DMS 273 (cell line): Measurements from ENCODE around the gene CYCS.
A peak's percentile ranks its signal among the peaks of the same experiment; 100 is the strongest.

Source experiments
- DNase-seq: peaks from one replicate; lab custom pipeline; 2025; ENCODE audit not compliant: unreplicated experiment; lab: John Stamatoyannopoulos, UW

Gene CYCS

DNA sequence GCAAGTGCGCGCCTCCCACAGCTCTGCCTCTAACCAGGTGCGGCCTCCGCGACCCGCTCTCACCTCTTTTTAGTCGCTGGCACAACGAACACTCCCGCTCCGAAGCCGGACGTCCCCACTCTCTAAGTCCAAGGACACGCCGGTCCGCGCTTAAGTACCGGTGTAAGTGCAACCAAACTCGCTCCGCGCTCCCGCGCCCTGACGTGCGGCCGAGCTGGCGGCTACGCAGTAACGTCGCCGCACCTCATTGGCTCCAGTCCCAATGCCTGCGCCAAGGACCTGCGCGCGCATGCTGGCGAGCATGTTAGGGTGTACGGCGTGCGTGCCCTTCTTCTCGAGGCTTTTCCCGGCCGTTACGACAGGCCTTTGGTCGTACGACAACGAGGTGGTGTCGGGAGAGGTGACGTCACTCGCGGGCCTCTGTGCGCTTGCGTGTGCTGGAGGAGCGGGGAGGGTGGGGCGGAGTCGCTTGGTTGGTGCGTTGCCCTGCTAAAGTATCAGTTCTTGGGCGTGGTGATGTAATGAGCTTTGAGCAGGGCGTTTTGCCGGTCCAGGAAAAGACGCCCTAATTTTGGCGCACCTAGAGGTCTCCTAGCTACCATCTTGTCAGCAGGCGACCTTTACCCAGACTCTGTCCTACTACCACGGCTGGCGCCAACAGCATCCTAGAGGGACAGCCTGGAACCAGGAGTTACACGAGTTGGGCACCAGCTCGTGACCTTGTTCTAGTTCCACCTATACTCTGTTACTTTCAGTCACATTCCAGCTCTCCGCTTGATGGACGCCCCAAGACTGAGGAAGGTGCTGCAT is at the start of gene CYCS:
Gene CYCS (minus strand): TSS at position 124 of the 810 bp plus-strand sequence. CDS start 1,141 bp downstream, outside the sequence.
- DNase-seq = peak; percentile 100

DNA sequence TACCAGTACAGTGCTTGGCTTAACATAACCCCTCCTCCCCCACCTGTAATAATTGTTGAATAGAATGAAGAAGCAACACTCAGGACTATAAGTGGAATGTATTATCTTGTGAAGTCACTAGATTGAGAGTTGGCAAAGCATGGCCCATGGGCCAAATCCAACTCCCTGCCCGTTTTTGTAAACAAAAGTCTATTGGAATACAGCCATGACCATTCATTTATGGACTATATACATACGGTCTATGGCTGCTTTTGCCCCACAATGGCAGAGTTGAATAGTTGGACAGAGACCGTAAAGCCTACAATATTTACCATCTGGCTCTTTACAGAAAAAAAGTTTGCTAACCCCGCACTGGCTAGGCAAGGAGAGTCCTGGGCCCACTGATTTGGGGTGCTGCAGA is 48.1 kb upstream of the CYCS start:
- DNase-seq = no peak

DNA sequence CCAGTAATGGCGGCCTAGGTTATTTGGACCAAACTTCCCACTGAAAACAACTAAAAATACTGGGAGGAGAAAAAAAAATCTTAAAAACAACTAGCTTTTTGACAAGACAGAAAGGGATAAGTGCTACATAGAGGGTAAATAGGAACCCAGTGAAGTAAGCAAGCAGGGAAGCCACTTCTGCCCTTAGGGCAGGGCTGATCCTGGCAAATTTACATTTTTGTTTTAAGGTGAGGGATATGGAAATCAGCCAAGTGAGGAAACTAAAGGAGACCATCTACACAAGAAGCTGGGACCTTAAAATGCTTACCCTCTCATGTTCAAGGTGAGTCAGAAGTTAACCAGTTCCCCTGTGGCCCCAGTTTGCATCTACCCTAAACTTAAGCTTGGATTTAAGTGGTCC is 46.5 kb upstream of the CYCS start:
- DNase-seq = no peak

DNA sequence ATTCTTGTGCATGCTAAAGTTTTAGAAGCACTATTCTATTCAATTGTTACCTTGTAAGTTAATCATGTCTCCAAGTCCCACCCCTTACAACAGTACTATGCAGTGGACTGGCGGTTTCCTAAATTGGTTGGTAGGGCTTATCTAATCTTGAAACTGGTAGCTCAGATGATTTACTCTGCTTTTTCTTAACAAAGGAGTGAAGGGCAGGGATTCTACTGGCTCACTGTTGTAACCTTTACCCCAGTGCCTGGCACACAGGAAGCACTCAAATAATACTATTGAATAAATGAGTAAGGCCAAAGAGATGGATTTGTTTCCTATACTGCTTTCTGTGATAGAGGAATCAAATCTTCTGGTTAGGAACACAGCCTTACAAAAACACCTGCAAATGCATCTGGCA is 46.0 kb upstream of the CYCS start:
- no peak for DNase-seq

DNA sequence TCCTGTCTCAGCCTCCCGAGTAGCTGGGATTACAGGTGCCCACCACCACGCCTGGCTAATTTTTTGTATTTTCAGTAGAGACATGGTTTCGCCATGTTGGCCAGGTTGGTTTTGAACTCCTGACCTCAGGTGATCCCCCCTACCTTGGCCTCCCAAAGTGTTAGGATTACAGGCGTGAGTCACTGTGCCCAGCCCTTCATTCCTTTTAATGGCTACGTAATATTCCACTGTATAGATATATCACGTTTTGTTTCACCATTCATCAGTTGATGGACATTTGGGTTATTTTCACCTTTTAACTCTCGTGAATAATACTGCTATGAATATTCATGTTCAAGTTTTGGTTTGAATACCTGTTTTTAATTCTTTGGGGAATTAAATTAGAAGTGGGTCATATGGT is 44.6 kb upstream of the CYCS start:
- no peak for DNase-seq

DNA sequence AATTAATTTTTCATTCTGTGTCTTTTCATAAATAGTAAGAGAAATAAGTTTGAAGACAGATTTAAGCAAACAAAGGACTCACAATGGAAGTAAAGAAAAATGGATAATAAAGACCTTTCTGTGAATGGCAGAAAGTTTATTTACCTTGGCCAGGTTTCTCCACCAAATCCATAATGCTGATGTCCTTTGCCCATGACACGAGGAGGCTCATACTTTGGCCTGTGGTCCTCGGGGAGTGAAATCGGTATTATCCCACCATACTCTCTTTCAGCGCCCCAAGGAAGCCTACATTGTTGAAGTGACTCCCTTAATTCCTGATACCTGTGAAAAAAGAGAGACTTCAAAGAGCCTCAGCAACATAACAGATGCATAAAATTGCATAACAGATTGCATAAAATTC is 43.1 kb upstream of the CYCS start:
- DNase-seq = no peak

DNA sequence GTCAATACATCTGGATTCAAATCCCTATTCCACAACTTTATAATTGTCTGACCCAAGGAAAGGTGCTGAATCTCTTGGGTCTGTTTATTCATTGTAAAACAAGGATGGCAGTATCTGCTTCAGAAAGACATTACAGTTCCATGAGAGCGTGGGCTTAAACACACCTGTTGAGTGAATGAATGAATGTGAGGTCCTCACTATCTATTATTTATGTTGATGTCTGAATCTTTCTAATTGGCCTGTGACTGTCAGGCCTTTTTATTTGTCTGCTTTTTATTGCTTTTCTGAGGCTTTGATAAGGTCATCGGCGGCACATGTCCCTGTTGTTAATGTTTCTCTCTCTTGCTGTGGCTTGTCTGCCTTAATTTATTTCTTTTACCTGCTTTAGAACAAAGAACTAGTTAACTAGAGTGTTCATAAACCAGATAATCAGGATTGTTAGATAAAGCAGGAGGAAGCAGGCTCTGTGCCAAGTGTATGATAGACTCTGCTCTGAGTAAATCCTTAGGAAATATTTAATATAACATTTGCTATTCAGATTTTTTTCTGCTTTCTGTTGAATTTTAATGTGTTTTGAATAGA is 42.3 kb upstream of the CYCS start:
- DNase-seq = no peak

DNA sequence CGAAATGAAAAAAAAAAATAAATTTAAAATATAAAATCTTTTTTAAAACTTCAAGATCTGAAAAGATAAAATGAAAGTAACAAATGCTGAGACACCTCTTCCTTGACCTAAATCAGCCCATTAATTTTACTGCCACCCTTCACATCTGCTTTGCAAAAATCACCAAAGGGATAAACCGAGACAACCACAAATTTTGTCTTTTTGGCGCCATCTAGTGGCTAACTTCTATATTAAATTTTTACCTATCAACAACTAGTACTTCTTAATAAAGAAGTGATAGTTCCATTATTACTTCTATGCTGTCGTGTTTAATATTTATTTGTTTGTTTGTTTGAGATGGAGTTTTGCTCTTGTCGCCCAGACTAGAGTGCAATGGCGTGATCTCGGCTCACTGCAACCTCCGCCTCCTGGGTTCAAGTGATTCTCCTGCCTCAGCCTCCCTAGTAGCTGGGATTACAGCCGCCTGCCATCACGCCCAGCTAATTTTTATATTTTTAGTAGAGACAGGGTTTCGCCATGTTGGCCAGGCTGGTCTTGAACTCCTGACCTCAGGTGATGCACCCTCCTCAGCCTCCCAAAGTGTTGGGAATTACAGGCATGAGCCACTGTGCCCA is 35.0 kb upstream of the CYCS start:
- DNase-seq = peak; percentile 83

DNA sequence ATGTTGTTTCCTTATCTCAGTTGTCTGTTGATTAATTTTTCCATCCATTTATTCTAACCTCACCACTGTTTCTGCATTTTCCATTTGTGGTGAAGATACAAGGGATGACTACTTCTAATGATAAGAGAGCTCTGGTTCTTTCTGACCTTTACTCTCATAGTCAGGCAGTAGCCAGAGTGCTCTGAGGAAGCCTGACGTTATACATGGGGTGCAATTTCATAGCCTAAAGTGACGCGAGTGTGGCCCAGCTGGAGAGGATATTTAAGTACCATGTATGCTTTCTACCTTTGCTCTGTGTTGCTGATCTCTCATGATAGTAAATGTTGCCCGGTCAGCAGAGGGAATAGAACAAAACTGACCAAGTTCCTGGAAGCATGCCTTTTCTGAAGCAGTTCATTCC is 33.9 kb upstream of the CYCS start:
- DNase-seq = no peak

DNA sequence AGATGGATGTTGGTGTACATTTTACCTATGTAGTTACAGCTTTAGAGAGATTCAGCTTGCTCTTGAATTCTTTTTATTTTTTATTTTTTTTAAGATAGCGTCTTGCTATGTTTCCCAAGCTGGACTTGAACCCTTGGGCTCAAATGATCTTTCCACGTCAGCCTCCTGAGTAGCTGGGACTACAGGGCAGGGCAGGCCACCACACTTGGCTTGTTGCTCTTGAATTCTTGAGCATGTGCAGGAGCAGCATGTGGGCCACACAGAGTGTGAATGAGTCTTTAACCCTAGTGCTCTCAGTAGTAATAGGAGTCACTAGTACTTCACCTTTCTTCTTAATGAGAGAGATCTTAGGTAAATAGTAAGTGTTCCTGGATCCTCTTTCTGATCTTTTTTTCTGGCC is 26.7 kb upstream of the CYCS start:
- no peak for DNase-seq

DNA sequence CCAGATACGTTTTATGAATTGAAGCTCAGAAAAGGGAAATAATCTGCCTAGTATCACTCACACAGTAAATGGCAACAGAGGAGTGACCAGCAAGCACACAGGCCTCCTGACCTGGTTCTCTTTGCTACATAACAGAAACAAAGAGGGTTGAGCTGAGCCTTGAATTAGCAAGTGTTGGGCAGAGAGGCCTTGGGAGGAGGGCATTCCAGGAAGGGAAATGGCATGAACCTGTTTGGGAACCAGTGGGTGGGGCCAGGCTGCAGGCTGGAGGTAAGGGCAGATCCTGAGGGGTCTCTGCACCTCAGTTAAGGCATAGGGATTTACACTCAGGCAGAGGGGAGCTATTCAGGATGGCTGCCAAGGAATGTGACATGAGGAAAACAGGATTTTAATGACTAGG is 24.8 kb upstream of the CYCS start:
- DNase-seq = no peak

DNA sequence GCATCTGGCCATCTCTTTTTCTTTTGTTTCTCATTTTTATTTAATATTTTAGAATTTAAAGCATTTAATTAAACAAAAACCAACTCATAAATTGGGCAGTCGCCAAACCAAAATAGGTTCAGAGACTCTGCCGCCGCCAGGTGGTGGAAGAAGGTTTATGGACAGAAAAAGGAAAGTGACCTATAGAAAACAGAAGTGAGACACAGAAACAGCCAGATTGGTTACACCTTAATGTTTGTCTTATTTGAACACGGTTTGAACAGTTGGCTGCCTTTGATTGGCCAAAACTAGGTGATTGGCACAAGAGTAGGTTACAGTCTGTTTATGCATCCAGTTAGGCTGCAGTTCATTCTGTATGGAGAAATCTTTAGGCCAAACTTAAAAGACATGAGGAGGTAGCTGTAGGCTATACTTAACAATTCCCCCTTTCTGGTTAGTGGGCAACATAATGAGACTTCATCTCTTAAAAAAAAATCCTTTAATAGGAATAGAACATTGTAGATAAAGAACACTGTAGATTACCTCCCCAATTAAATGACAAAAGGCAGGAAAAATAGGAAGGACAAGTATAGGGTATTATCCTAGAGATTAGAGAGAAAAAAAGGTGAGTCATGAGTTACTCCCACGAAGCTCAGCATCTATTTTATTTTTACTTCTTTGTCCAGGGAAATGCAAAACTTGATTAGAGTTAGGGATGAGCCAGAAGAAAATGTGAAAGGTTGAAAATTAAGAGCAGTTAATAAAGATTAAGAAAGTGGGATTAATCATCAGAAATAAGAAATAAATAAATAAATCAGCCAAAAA is 23.9 kb upstream of the CYCS start:
- peak; percentile 17 for DNase-seq

DNA sequence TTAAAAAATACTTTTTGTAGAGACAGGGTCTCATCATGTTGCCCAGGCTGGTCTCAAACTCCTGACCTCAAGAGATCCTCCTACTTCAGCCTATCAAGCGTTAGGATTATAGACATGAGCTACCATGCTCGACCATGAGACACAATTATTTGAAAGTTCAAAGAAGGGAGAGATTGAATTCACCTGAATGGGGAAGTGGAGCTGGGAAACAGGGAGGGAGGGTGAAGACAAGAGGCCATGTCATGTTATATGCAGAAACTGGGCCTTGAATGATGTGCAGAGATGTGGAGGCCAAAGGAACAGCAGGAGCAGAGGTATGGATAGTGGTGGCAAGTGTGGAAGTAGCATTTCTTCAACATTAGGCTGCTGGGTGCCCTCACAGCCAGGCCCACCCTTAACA is 18.7 kb upstream of the CYCS start:
- no peak for DNase-seq

DNA sequence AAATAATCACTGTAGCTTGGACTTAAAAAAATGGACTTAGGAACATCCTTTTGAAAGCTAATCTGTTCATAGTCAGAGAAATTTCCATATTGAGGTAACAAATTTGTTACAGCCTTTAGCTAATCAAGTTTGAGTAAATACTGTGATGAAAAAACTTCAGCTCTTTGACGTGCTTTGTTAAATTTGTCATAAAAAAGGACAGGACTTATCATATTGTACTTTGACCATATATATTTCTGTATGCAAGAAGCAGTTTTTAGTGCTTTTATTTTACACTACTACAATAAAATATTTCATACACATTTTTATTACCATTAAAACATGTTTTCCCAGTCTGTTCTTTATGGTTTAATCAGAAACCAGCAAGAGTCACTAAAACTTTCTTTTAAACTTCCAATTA is 14.5 kb upstream of the CYCS start:
- no peak for DNase-seq

DNA sequence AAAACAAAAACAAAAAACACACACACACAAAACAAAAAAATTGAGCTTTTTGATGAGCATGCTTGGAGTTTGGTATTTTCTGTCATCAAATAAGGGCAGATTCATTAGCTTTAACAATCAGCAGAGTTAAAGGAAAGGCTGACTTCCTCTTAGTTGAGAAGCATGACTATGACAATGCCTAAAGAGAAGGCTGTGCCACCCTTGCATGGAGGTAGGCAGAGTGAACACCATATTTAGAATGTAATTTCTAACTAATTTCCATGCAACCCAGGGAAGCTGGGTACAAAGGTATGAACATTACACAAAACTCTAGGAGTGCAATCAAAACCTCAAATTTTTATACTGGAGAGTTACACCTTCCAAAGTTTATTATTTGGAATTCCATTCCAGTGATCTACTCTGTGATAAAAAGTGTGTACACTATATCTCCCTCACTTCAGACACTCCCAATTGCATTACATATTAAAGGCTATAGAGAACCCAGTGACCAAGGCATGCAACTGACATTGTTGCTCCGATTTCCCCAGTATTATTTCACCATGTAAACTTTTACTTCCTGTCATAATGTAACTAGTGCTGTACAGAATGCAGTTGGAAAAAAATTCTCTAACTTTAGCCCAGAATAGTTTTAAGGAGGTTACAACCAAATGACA is 9.4 kb upstream of the CYCS start:
- DNase-seq = no peak

DNA sequence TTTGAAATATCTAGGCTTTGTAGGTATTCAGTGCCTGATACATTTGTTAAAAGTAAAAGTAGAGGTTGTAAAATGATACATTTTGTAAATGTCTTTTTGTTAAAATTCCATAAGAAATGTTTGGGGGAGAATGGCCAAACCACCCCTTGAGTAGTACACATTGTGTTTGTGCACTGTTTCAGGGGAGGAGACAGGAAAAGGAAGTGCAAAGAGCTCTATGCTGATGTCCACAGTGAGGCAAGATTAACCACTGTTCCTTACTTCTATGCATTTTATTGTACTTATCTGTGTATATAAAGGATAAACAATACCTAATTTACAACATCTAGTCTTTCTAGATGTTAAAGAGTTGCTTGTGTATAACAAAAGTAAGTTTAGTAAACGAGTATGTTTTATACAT is 7.4 kb upstream of the CYCS start:
- DNase-seq = no peak

DNA sequence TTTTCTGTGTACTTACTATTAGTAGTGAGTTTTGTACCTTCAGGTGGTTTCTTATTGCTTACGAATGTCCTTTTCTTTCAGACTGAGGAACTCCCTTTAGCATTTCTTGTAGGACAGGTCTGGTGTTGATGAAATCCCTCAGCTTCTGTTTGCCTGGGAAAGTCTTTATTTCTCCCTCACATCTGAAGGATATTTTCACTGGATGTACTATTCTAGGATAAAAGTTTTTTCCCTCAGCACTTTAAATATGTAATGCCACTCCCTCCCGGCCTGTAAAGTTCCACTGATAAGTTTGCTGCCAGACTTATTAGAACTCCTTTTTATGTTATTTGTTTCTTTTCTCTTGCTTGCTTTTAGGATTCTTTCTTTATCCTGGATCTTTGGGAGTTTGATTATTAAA is 1.7 kb upstream of the CYCS start:
- DNase-seq = no peak

DNA sequence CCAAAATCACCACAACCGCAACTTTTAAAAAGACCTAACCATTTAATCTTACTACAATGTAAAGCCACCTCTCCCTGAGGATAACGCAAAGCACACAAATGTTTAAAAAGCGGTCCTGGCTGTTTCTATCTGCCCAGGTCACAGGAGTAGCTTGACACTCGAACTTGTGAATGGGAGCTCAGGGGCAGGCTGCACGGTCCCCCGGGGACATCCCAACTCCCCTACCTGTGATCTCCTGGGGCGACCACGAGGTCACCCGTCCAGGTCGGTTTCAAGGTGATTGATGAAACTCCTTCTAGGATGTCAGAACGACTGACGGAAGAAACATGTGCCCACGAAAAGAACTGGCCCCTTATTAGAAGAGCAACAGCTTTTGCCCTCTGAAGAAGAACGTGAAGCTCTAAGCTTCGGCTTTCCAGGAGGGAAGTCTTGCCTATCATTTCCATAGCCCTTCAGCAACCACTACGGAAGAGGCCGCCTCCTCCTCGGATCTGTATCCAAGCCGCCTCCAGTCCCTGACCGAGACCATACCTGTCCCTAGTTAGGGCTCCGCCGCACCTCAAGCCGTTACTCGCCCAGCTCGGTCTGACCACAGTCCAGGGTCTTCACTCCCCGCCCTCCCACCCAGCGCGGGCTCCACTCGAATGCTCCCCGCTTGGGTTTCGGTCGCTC is 459 bp downstream of the CYCS start:
- DNase-seq = peak; percentile 65

DNA sequence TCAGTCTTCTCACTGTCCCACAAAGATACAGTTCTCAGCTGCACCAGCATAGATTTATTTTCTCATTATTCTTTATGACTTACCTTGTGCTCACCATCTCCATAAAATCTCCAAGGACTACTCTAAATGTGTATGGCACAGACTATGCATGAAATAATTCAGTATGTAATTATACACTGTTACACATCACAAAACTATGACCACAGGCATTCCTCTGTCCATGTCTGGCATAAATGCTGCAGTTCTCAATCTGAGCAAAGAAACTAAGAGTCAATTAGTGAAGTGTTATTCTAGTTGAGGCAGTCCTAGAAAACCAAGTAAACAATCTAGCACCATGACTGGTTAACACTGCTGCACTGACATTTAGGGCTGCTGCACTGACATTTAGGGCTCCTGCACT is 2.7 kb downstream of the CYCS start:
- DNase-seq = no peak

DNA sequence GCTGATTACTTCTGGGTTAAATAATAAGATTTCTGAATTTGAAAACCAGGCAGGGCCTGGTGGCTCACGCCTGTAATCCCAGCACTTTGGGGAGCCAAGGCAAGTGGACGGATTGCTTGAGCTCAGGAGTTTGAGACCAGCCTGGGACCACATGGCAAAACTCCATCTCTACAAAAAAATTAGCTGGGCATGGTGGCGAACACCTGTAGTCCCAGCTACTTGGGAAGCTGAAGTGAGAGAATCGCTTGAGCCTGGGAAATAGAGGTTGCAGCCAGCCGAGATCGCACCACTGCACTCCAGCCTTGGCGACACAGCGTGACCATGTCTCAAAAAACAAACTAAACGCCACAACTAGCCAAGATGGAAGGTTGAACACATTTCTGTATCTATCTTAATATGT is 3.5 kb downstream of the CYCS start:
- no peak for DNase-seq

DNA sequence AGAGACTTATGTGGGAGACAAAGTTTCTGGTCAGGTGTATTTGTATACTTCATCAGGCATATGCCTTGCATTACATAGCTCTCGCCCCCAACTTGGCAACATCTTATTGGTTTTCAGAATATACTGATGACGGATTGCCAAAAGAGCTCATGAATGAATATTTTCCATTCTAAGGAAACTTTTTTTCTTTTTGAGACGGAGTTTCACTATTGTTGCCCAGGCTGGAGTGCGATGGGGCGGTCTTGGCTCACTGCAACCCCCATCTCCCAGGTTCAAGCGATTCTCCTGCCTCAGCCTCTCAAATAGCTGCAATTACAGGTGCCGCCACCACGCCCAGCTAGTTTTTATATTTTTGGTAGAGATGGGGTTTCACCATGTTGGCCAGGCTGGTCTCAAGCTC is 6.0 kb downstream of the CYCS start:
- DNase-seq = peak; percentile 28
